HepG2 (cell line): ENCODE results near the gene WDR19. TPM values are rescaled to one million over a fixed set of nuclear protein-coding genes. Genes with fewer than 3 reads are reported as not detected.

Experiments used
- ATRX ChIP-seq: sonication (generic); formaldehyde crosslinking; IDR thresholded peaks from 2 replicates; pipeline ENCODE4 v1.4.0; 2020; ENCODE audit warnings: missing genetic modification reagents, borderline replicate concordance
- IKZF4 ChIP-seq: sonication (generic); formaldehyde crosslinking; IDR thresholded peaks from 2 replicates; pipeline ENCODE4 v1.5.1; 2020; ENCODE audit warnings: borderline replicate concordance, mild to moderate bottlenecking, low read depth, missing genetic modification reagents; ENCODE audit errors: not compliant biosample characterization
- KAT7 ChIP-seq: IDR thresholded peaks from 2 replicates; pipeline ENCODE4 v1.6.1; 2018; ENCODE audit warnings: borderline replicate concordance, missing compliant biosample characterization
- PAF1 ChIP-seq: IDR thresholded peaks from 2 replicates; pipeline ENCODE4 v1.6.1; 2016; ENCODE audit warnings: missing genetic modification reagents, missing compliant biosample characterization
- TRIM24 ChIP-seq: sonication (generic); formaldehyde crosslinking; IDR thresholded peaks from 2 replicates; pipeline ENCODE4 v1.8.0; 2022; ENCODE audit warnings: mild to moderate bottlenecking, missing genetic modification reagents
- ZNF143 ChIP-seq: sonication (generic); formaldehyde crosslinking; IDR thresholded peaks from 2 replicates; pipeline ENCODE4 v1.4.0; 2020; ENCODE audit warnings: missing genetic modification reagents
- ZNF367 ChIP-seq: sonication (generic); formaldehyde crosslinking; IDR thresholded peaks from 2 replicates; pipeline ENCODE4 v1.4.0; 2020; ENCODE audit warnings: missing genetic modification reagents, borderline replicate concordance
- ZSCAN9 ChIP-seq: IDR thresholded peaks from 2 replicates; pipeline ENCODE4 v1.6.1; 2016; ENCODE audit warnings: borderline replicate concordance
- polyA plus RNA-seq, 8 experiments: library from polyadenylated mRNA; depleted of rRNA in 3 of 8; stranded (reverse) in 7 of 8; unstranded in 1 of 8; fragments of >200 nt; fragmentation: Illumina TruSeq in 4 of 8; extraction: Trizol in 4 of 8; gene quantifications; 2 replicates each; pipeline versions ENCODE4 v1.2.1 to v1.2.3, GENCODE V29; 2011 to 2016; ENCODE audit warnings: low read depth in 4 of 8, missing spikeins in 1 of 8, mixed read lengths in 1 of 8; ENCODE audit not compliant: insufficient read depth in 1 of 8
- total RNA-seq, 5 experiments: library from RNA; depleted of rRNA; stranded (reverse); fragments of >200 nt; fragmentation: Illumina TruSeq; extraction: Trizol; gene quantifications; 2 replicates each; pipeline ENCODE4 v1.2.3, GENCODE V29; 2016; ENCODE audit warnings: low read depth in 1 of 5
- TF ChIP-seq, protein P1 (sequence below): IDR thresholded peaks from 2 replicates; pipeline ENCODE4 v1.6.1; 2012; ENCODE audit warnings: low read depth, low read length, improper control_type of control experiment
- TF ChIP-seq, protein P2 (sequence below): sonication (generic); formaldehyde crosslinking; IDR thresholded peaks from 2 replicates; pipeline ENCODE4 v1.4.0; 2020; ENCODE audit warnings: missing genetic modification reagents
- TF ChIP-seq, protein P3 (sequence below): IDR thresholded peaks from 2 replicates; pipeline ENCODE4 v1.6.1; 2012; ENCODE audit warnings: low read length, improper control_type of control experiment
- TF ChIP-seq, protein P4 (sequence below): sonication (generic); formaldehyde crosslinking; IDR thresholded peaks from 2 replicates; pipeline ENCODE4 v1.5.1; 2020; ENCODE audit warnings: mild to moderate bottlenecking, missing genetic modification reagents, moderate library complexity
- TF ChIP-seq, protein P5 (sequence below), 2 experiments: sonication (generic) in 1 of 2; formaldehyde crosslinking in 1 of 2; IDR thresholded peaks; 2 replicates each; pipeline versions ENCODE4 v1.4.0 to v1.6.1; 2018 to 2020; ENCODE audit warnings: missing genetic modification reagents in 2 of 2, borderline replicate concordance in 1 of 2, low read depth in 1 of 2, mild to moderate bottlenecking in 1 of 2, missing biosample characterization in 1 of 2
- TF ChIP-seq, protein P6 (sequence below): sonication (generic); formaldehyde crosslinking; IDR thresholded peaks from 2 replicates; pipeline ENCODE4 v1.8.1; 2023; ENCODE audit warnings: mild to moderate bottlenecking, missing genetic modification reagents

The WDR19 gene
- total and polyA plus RNA-seq, 2 of the 13 experiments (the other 11 are each of a cell fraction or from before 2014, with no cell fraction given): 22.9 to 34.1 TPM

DNA sequence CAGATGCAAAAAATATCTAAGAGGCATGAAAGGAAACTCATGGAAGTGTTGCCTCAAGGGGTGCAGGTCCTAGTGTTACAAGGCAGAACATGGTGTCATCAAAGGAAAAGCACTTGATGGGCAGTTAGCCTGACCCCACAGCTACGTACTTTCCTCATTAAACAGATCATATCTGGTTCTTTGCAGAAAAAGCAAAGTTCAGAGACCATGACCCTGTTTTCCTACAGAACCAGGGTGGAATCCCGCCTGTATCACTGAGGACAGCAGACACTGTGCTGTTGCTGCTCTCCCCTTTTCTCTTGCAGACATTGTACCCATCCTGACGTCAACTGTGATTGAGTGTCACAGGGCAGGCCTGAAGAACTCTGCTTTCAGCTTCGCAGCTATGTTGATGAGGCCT is 92.2 kb downstream of the WDR19 start (continued):
- TF ChIP-seq PAF1 (CRISPR knock-in tag): no peak
- TF ChIP-seq, protein P1, sequence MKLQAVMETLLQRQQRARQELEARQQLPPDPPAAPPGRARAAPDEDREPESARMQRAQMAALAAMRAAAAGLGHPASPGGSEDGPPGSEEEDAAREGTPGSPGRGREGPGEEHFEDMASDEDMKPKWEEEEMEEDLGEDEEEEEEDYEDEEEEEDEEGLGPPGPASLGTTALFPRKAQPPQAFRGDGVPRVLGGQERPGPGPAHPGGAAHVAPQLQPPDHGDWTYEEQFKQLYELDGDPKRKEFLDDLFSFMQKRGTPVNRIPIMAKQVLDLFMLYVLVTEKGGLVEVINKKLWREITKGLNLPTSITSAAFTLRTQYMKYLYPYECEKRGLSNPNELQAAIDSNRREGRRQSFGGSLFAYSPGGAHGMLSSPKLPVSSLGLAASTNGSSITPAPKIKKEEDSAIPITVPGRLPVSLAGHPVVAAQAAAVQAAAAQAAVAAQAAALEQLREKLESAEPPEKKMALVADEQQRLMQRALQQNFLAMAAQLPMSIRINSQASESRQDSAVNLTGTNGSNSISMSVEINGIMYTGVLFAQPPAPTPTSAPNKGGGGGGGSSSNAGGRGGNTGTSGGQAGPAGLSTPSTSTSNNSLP: peak; percentile 49; the same call in 1 of the 2 replicates
- TF ChIP-seq ZNF367: no peak
- TF ChIP-seq, protein P2, sequence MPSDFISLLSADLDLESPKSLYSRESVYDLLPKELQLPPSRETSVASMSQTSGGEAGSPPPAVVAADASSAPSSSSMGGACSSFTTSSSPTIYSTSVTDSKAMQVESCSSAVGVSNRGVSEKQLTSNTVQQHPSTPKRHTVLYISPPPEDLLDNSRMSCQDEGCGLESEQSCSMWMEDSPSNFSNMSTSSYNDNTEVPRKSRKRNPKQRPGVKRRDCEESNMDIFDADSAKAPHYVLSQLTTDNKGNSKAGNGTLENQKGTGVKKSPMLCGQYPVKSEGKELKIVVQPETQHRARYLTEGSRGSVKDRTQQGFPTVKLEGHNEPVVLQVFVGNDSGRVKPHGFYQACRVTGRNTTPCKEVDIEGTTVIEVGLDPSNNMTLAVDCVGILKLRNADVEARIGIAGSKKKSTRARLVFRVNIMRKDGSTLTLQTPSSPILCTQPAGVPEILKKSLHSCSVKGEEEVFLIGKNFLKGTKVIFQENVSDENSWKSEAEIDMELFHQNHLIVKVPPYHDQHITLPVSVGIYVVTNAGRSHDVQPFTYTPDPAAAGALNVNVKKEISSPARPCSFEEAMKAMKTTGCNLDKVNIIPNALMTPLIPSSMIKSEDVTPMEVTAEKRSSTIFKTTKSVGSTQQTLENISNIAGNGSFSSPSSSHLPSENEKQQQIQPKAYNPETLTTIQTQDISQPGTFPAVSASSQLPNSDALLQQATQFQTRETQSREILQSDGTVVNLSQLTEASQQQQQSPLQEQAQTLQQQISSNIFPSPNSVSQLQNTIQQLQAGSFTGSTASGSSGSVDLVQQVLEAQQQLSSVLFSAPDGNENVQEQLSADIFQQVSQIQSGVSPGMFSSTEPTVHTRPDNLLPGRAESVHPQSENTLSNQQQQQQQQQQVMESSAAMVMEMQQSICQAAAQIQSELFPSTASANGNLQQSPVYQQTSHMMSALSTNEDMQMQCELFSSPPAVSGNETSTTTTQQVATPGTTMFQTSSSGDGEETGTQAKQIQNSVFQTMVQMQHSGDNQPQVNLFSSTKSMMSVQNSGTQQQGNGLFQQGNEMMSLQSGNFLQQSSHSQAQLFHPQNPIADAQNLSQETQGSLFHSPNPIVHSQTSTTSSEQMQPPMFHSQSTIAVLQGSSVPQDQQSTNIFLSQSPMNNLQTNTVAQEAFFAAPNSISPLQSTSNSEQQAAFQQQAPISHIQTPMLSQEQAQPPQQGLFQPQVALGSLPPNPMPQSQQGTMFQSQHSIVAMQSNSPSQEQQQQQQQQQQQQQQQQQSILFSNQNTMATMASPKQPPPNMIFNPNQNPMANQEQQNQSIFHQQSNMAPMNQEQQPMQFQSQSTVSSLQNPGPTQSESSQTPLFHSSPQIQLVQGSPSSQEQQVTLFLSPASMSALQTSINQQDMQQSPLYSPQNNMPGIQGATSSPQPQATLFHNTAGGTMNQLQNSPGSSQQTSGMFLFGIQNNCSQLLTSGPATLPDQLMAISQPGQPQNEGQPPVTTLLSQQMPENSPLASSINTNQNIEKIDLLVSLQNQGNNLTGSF (CRISPR knock-in tag): no peak
- TF ChIP-seq KAT7 (CRISPR knock-in tag): no peak
- TF ChIP-seq, protein P3, sequence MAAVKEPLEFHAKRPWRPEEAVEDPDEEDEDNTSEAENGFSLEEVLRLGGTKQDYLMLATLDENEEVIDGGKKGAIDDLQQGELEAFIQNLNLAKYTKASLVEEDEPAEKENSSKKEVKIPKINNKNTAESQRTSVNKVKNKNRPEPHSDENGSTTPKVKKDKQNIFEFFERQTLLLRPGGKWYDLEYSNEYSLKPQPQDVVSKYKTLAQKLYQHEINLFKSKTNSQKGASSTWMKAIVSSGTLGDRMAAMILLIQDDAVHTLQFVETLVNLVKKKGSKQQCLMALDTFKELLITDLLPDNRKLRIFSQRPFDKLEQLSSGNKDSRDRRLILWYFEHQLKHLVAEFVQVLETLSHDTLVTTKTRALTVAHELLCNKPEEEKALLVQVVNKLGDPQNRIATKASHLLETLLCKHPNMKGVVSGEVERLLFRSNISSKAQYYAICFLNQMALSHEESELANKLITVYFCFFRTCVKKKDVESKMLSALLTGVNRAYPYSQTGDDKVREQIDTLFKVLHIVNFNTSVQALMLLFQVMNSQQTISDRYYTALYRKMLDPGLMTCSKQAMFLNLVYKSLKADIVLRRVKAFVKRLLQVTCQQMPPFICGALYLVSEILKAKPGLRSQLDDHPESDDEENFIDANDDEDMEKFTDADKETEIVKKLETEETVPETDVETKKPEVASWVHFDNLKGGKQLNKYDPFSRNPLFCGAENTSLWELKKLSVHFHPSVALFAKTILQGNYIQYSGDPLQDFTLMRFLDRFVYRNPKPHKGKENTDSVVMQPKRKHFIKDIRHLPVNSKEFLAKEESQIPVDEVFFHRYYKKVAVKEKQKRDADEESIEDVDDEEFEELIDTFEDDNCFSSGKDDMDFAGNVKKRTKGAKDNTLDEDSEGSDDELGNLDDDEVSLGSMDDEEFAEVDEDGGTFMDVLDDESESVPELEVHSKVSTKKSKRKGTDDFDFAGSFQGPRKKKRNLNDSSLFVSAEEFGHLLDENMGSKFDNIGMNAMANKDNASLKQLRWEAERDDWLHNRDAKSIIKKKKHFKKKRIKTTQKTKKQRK: no peak
- no peak for TF ChIP-seq ZSCAN9 (CRISPR knock-in tag)
- TF ChIP-seq, protein P4, sequence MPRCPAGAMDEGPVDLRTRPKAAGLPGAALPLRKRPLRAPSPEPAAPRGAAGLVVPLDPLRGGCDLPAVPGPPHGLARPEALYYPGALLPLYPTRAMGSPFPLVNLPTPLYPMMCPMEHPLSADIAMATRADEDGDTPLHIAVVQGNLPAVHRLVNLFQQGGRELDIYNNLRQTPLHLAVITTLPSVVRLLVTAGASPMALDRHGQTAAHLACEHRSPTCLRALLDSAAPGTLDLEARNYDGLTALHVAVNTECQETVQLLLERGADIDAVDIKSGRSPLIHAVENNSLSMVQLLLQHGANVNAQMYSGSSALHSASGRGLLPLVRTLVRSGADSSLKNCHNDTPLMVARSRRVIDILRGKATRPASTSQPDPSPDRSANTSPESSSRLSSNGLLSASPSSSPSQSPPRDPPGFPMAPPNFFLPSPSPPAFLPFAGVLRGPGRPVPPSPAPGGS: no peak
- TF ChIP-seq, protein P5, sequence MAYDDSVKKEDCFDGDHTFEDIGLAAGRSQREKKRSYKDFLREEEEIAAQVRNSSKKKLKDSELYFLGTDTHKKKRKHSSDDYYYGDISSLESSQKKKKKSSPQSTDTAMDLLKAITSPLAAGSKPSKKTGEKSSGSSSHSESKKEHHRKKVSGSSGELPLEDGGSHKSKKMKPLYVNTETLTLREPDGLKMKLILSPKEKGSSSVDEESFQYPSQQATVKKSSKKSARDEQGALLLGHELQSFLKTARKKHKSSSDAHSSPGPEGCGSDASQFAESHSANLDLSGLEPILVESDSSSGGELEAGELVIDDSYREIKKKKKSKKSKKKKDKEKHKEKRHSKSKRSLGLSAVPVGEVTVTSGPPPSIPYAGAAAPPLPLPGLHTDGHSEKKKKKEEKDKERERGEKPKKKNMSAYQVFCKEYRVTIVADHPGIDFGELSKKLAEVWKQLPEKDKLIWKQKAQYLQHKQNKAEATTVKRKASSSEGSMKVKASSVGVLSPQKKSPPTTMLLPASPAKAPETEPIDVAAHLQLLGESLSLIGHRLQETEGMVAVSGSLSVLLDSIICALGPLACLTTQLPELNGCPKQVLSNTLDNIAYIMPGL (CRISPR knock-in tag; IDR thresholded peaks at IDR 0.05; ENCODE audit: borderline replicate concordance in 1 of 2, low read depth in 1 of 2): no peak
- TF ChIP-seq, protein P6, sequence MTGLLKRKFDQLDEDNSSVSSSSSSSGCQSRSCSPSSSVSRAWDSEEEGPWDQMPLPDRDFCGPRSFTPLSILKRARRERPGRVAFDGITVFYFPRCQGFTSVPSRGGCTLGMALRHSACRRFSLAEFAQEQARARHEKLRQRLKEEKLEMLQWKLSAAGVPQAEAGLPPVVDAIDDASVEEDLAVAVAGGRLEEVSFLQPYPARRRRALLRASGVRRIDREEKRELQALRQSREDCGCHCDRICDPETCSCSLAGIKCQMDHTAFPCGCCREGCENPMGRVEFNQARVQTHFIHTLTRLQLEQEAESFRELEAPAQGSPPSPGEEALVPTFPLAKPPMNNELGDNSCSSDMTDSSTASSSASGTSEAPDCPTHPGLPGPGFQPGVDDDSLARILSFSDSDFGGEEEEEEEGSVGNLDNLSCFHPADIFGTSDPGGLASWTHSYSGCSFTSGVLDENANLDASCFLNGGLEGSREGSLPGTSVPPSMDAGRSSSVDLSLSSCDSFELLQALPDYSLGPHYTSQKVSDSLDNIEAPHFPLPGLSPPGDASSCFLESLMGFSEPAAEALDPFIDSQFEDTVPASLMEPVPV: no peak
- TF ChIP-seq TRIM24 (CRISPR knock-in tag): no peak
- TF ChIP-seq IKZF4 (CRISPR knock-in tag): no peak
- TF ChIP-seq ZNF143 (CRISPR knock-in tag): no peak
- no peak for TF ChIP-seq ATRX
